Psoas muscle (tissue), 8 donors: ENCODE results near the gene TENM3. TPM values are rescaled to one million over a fixed set of nuclear protein-coding genes. Genes with fewer than 3 reads are reported as not detected.

Experiments
- ATAC-seq, 4 donors: fragments of 200-7000 bp; cut with Tn5 transposase; one replicate each; pipeline ENCODE4 v1.9.1; 2020; ENCODE audit warnings: moderate library complexity in 3 of 4, mild to moderate bottlenecking in 2 of 4
- DNase-seq, 2 donors: peaks; one replicate each; pipeline ENCODE4 v3.0.0-alpha.2; 2020
- H3K27ac ChIP-seq: fragments of 200-600 bp; one replicate; pipeline ENCODE4 v1.8.0; 2022
- H3K27me3 ChIP-seq, 3 donors: fragments of 200-600 bp in 1 of 3; one replicate each; pipeline versions ENCODE4 v1.6.1 to v1.8.0; 2013 to 2022; ENCODE audit warnings: low read length in 2 of 3, mild to moderate bottlenecking in 2 of 3, moderate library complexity in 1 of 3; ENCODE audit not compliant: insufficient read depth in 3 of 3
- H3K36me3 ChIP-seq, 2 donors: fragments of 200-600 bp in 1 of 2; one replicate each; pipeline versions ENCODE4 v1.6.1 to v1.8.0; 2013 to 2022; ENCODE audit warnings: low read depth in 1 of 2, mild to moderate bottlenecking in 1 of 2, moderate library complexity in 1 of 2; ENCODE audit not compliant: insufficient read depth in 1 of 2
- H3K4me1 ChIP-seq: fragments of 200-600 bp; one replicate; pipeline ENCODE4 v1.8.0; 2022
- H3K4me3 ChIP-seq: fragments of 200-600 bp; one replicate; pipeline ENCODE4 v1.8.0; 2022; ENCODE audit warnings: mild to moderate bottlenecking
- H3K9me3 ChIP-seq: fragments of 200-600 bp; one replicate; pipeline ENCODE4 v1.8.0; 2022
- CTCF ChIP-seq: fragments of 200-600 bp; IDR thresholded peaks from one replicate; pipeline ENCODE4 v1.8.0; 2022; ENCODE audit warnings: antibody characterized with exemption
- WGBS, 3 donors: extraction: QIAGEN DNeasy Blood & Tissue Kit; methylation state at CpG; one replicate each; pipeline versions ENCODE4 v1.1.6 to v1.1.7; 2013; 5-methylcytosine and 5-hydroxymethylcytosine counted together
- intact Hi-C, 2 donors: fragments of 100-400 bp; cut with DNase I; formaldehyde crosslinking; loops; one replicate each; pipeline versions ENCODE4 v1.11.0 to v1.14.2; 2022
- polyA plus RNA-seq, 3 donors: library from polyadenylated mRNA; stranded (reverse); fragments of 200-250 nt; gene quantifications; one replicate each; pipeline ENCODE4 v1.2.3, GENCODE V29; 2013
- total RNA-seq, 4 donors: library from RNA; stranded (reverse); fragmentation: NEBNext Ultra II Directional in 2 of 4; extraction: Animal tissue kit (Norgen Biotek cat#: 25700) in 2 of 4; gene quantifications; one replicate each; pipeline versions ENCODE4 v1.2.1 to v1.2.4, GENCODE V29; 2021 to 2023
- donor health status: healthy with polysubstance abuse.
- donor health status: DM: no; HTN: no; CAD: no; lungs with moderate emphysema.
- donor health status: Bipolar disorder and iron deficiency.
- donor health status: healthy.
- donor health status: DM: yes; HTN: yes; CAD: no.
- donor health status: DM: no; HTN: no; CAD: no.
- donor health status: DM: no; HTN: no; CAD: no.
- donor health status: DM: yes; HTN: yes; CAD: no.

The TENM3 gene
- total and polyA plus RNA-seq, 7 donors: 0.48 to 11.6 (median 5.3) TPM

GRCh38 chr4:182569561-182569960, 326.4 kb downstream of the TENM3 start:
- Histone ChIP-seq H3K9me3 (no peaks in the 10 kb centered on the region), H3K27ac (no peak overlapping the region), H3K36me3 (no peaks in the 10 kb centered on the region), H3K4me3 (no peak overlapping the region), H3K4me1 (no peaks in the 10 kb centered on the region), H3K27me3 (no peaks in the 10 kb centered on the region)
- intact Hi-C loops: no loop called here
- WGBS, 3 donors: 95 to 96% (median 96%) methylated on average over 4 of the region's 4 CpGs
- TF ChIP-seq CTCF: no peak
- ATAC-seq (no peak), DNase-seq (no peak)

- WGBS, 3 donors: 74 to 79% (median 74%) methylated on average over 5 of the region's 5 CpGs
Measured at GRCh38 chr4:182574706-182575105, 331.5 kb downstream of the TENM3 start.

GRCh38 chr4:182575225-182575624, 332.0 kb downstream of the TENM3 start:
- intact Hi-C loops: no loop called here
- no peak for TF ChIP-seq CTCF
- Histone ChIP-seq H3K36me3 (no peaks in the 10 kb centered on the region), H3K27me3 (no peaks in the 10 kb centered on the region), H3K4me1 (no peaks in the 10 kb centered on the region), H3K9me3 (no peaks in the 10 kb centered on the region), H3K4me3 (no peak overlapping the region), H3K27ac (no peak overlapping the region)
- WGBS, 3 donors: 53 to 62% (median 55%) methylated on average over 6 of the region's 6 CpGs
- no peak for DNase-seq
- no peak for ATAC-seq

More at GRCh38 chr4:182574706-182575105, 331.5 kb downstream of the TENM3 start:
- Histone ChIP-seq H3K27ac (no peak overlapping the region), H3K36me3 (no peaks in the 10 kb centered on the region), H3K27me3 (no peaks in the 10 kb centered on the region), H3K9me3 (no peaks in the 10 kb centered on the region), H3K4me1 (no peaks in the 10 kb centered on the region), H3K4me3 (no peak overlapping the region)
- no peak for TF ChIP-seq CTCF
- intact Hi-C loops: no loop called here
- ATAC-seq: no peak
- DNase-seq: no peak

GRCh38 chr4:182576601-182577289, 333.5 kb downstream of the TENM3 start:
- H3K36me3 ChIP-seq: no peaks in the 10 kb centered on the region
- TF ChIP-seq CTCF: no peak
- intact Hi-C loops: no loop called here
- 58 to 62% (median 59%) methylated on average over 12 of the region's 12 CpGs for WGBS, 3 donors
- DNase-seq: no peak
- no peak overlapping the region for H3K27ac ChIP-seq
- no peak for ATAC-seq
- H3K27me3 ChIP-seq: no peaks in the 10 kb centered on the region
- no peaks in the 10 kb centered on the region for H3K4me1 ChIP-seq
- no peaks in the 10 kb centered on the region for H3K9me3 ChIP-seq
- H3K4me3 ChIP-seq: no peak overlapping the region

- WGBS, 3 donors: 53 to 76% (median 70%) methylated on average over 5 of the region's 5 CpGs
- DNase-seq (no peak), ATAC-seq (no peak)
- H3K9me3 ChIP-seq: no peaks in the 10 kb centered on the region
- TF ChIP-seq CTCF: no peak
- H3K27ac ChIP-seq: no peak overlapping the region
- no peaks in the 10 kb centered on the region for H3K27me3 ChIP-seq
- H3K36me3 ChIP-seq: no peaks in the 10 kb centered on the region
- intact Hi-C loops: no loop called here
- H3K4me3 ChIP-seq: no peak overlapping the region
- no peaks in the 10 kb centered on the region for H3K4me1 ChIP-seq
Measured at GRCh38 chr4:182577411-182577810, 334.2 kb downstream of the TENM3 start.
